Chondrocyte (in vitro differentiated cells): ENCODE data around the gene FAM120B. TPM values are rescaled to one million over a fixed set of nuclear protein-coding genes. Genes with fewer than 3 reads are reported as not detected.

Experiments
- DNase-seq: peaks from one replicate; pipeline ENCODE4 v3.0.0; 2021; ENCODE audit warnings: mixed read lengths, low spot score
- H3K27ac Mint-ChIP-seq: one replicate; pipeline ENCODE4 v1.8.0; 2021; ENCODE audit warnings: mild to moderate bottlenecking, moderate library complexity, mixed read lengths; ENCODE audit not compliant: unreplicated experiment
- H3K27me3 Mint-ChIP-seq: 2 replicates; pipeline ENCODE4 v1.8.0; 2021; ENCODE audit warnings: low read depth, mixed read lengths
- H3K36me3 Mint-ChIP-seq: 2 replicates; pipeline ENCODE4 v1.8.0; 2021; ENCODE audit warnings: low read depth, mixed read lengths
- H3K4me1 Mint-ChIP-seq: 2 replicates; pipeline ENCODE4 v1.8.0; 2021; ENCODE audit warnings: low read depth, mild to moderate bottlenecking, mixed read lengths
- H3K4me3 Mint-ChIP-seq: one replicate; pipeline ENCODE4 v1.8.0; 2021; ENCODE audit warnings: mild to moderate bottlenecking, moderate library complexity, mixed read lengths; ENCODE audit not compliant: unreplicated experiment
- H3K9me3 Mint-ChIP-seq: 2 replicates; pipeline ENCODE4 v1.8.0; 2021; ENCODE audit warnings: low read depth, mixed read lengths
- total RNA-seq: library from RNA; stranded (reverse); gene quantifications from 3 replicates; pipeline ENCODE4 v1.2.1, GENCODE V29; 2021
- TF ChIP-seq, protein P1 (sequence below): fragments of 200-600 bp; sonication (generic); IDR thresholded peaks from 2 replicates; pipeline ENCODE4 v1.5.0; 2021; ENCODE audit warnings: antibody characterized with exemption, mild to moderate bottlenecking, moderate library complexity

FAM120B gene
- total RNA-seq, 1 donor from 2014 or later, result 26.8 TPM

DNA sequence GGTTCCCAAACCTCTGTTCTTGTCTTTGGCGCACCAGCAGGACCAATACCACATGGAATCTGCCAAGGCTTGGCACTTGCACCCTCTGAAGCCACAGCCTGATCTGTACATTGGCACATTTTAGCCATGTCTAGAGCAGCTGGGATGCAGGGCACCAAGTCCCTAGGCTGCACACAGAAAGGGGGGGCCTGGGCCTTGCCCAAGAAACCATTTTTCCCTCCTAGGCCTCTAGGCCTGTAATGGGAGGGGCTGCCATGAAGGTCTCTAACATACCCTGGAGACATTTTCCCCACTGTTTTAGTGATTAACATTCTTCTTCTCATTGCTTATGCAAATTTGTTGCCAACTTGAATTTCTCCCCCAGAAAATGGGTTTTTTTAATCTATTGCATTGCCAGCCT lies 5.4 kb upstream of the FAM120B start:
- Mint-ChIP-seq H3K9me3 (peaks cover 4% of the 10 kb centered on the region), H3K36me3 (peaks cover 6% of the 10 kb centered on the region), H3K4me3 (no peak overlapping the region), H3K4me1 (peaks cover 9% of the 10 kb centered on the region), H3K27ac (no peak overlapping the region), H3K27me3 (peaks cover 22% of the 10 kb centered on the region)
- no peak for DNase-seq
- TF ChIP-seq, protein P1, sequence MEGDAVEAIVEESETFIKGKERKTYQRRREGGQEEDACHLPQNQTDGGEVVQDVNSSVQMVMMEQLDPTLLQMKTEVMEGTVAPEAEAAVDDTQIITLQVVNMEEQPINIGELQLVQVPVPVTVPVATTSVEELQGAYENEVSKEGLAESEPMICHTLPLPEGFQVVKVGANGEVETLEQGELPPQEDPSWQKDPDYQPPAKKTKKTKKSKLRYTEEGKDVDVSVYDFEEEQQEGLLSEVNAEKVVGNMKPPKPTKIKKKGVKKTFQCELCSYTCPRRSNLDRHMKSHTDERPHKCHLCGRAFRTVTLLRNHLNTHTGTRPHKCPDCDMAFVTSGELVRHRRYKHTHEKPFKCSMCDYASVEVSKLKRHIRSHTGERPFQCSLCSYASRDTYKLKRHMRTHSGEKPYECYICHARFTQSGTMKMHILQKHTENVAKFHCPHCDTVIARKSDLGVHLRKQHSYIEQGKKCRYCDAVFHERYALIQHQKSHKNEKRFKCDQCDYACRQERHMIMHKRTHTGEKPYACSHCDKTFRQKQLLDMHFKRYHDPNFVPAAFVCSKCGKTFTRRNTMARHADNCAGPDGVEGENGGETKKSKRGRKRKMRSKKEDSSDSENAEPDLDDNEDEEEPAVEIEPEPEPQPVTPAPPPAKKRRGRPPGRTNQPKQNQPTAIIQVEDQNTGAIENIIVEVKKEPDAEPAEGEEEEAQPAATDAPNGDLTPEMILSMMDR, result no peak

DNA sequence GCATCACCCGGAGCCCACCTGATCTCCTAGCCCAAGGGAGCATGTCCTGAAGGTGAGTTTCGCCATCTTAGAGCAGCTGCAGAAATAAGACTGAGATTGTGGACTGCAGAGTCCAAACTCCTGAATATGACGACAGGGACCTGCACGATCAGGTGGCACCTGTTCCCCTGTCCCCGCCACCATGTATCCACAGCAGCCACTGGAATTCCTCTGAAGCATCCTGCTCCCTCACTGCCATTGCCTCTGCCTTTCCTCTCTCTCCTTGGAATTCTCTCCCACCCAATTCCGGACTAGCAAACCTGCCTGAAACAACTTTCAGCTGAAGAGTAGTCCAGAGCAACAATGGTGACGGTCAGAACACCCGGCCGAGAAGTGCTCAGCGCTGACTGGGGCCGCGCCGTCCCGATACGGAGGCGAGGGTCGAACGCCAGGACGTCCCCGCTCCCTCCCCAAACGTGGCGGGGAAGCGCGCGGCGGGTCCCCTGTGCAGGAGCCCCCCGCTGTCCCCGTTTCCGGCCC lies 694 bp upstream of the FAM120B start:
- peaks cover 4% of the 10 kb centered on the region for H3K9me3 Mint-ChIP-seq
- peak overlapping the region; percentile 98 for H3K4me3 Mint-ChIP-seq
- peaks cover 33% of the 10 kb centered on the region for H3K4me1 Mint-ChIP-seq
- H3K27me3 Mint-ChIP-seq, result peaks cover 6% of the 10 kb centered on the region
- H3K36me3 Mint-ChIP-seq, result peaks cover 7% of the 10 kb centered on the region
- no peak overlapping the region for H3K27ac Mint-ChIP-seq
- TF ChIP-seq, protein P1, result no peak
- no peak for DNase-seq

DNA sequence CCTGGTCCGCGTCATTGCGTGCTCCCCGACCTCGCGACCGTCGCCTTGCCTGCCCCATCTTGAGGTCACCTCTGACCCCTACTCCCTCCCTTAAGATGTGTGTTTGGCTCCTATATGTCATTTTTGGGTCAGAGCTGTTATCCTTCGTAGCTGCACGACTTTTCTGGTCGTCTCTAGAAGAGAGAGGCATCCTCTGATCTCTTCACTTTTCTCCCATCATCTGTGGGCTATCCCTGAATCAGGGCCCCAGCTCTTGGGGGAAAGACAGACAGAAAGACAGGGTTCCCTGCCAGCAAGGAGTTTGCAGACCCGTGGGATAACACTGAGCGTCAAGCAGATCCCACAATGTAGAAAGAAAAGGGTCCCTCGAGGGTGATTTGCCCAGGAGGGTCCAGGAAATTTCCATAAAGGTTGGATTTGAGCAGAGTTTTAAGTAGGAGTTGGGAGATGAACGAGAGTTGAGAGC lies 555 bp downstream of the FAM120B start:
- DNase-seq, result no peak
- no peaks in the 10 kb centered on the region for H3K27me3 Mint-ChIP-seq
- H3K9me3 Mint-ChIP-seq, result no peaks in the 10 kb centered on the region
- TF ChIP-seq, protein P1, result no peak
- peak overlapping the region; percentile 98 for H3K27ac Mint-ChIP-seq
- H3K36me3 Mint-ChIP-seq, result peaks cover 2% of the 10 kb centered on the region
- peaks cover 33% of the 10 kb centered on the region for H3K4me1 Mint-ChIP-seq
- peak overlapping the region; percentile 98 for H3K4me3 Mint-ChIP-seq

DNA sequence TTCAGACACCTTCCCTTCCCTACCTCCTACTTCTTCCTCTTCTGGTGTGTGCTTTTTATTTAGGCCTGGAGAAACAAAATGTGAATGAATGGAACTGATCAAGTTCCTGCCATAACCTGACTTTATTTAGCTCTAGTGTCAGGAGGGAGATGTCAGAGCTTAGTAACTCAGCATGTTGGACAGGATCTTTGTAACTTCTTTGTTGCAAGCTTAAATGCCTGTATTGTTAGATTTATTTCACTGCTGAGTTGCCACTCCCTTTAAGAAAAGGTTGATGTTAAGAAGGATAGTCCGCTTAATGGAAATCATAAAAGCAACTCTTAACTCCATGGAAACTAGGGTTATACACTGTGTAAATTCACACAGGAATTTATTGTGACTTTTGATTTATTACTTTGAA lies 2.2 kb downstream of the FAM120B start:
- Mint-ChIP-seq H3K4me3 (peak overlapping the region; percentile 7), H3K27ac (no peak overlapping the region), H3K9me3 (no peaks in the 10 kb centered on the region), H3K4me1 (peaks cover 41% of the 10 kb centered on the region), H3K27me3 (no peaks in the 10 kb centered on the region), H3K36me3 (peaks cover 2% of the 10 kb centered on the region)
- DNase-seq, result no peak
- TF ChIP-seq, protein P1, result no peak

DNA sequence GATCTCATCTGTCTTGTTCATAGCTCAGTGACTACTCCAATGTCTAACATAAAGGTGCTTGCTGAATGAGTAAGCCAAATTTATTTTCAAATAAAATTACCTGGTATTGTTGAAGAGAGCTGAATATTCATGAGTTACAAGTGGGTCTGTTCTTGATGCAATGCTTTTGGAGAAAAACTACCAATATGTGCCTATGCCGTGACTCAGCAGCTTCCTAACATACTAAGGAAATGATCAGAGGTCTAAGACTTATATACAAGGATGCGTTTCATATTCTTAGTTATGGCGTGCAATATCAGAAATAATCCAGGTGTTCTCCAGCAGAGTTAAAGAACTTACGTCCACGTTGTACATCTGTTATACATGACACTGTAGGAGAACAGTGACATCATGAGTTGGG lies 5.1 kb downstream of the FAM120B start:
- no peak for DNase-seq
- Mint-ChIP-seq H3K36me3 (peaks cover 2% of the 10 kb centered on the region), H3K27me3 (no peaks in the 10 kb centered on the region), H3K4me1 (peaks cover 35% of the 10 kb centered on the region), H3K9me3 (no peaks in the 10 kb centered on the region), H3K4me3 (no peak overlapping the region), H3K27ac (no peak overlapping the region)
- TF ChIP-seq, protein P1, result no peak
